ENCODE results near the gene ARID4B. TPM values are rescaled to one million over a fixed set of nuclear protein-coding genes. Genes with fewer than 3 reads are reported as not detected.

ARID4B gene
- total RNA-seq, 1 experiment from 2014 or later: 28.3 TPM

DNA sequence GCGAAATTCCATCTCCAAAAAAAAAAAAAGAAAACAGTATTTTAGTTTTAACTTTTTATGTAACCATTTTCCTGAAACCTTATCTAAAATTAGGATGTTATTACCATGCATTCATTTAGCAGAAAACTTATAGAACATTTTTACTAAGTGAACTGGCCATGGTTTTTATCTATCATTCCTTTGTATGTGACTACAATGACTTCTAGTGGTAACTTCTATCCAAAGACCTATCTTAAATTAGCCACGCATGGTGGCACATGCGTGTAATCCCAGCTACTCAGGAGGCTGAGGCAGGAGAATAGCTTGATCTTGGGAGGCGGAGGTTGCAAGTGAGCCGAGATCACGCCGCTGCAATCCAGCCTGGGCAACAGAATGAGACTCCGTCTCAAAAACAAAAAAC, 11.8 kb upstream of the ARID4B start:
- DNase-seq (ENCODE audit: low read depth, low spot score) (no peak), ATAC-seq (no peak)
- BruUV-seq (replicated peaks): no TSS peak
- H3K27me3 ChIP-seq (ENCODE audit: insufficient read depth, low read length): no peaks in the 10 kb centered on the region
- no peaks in the 10 kb centered on the region for H3K9me2 ChIP-seq (ENCODE audit: insufficient read depth)
- no peak overlapping the region for H3K9ac ChIP-seq (ENCODE audit: low read length)
- TF ChIP-seq SP1 (IDR thresholded peaks at IDR 0.05; ENCODE audit: low read depth): no peak
- RAD21 ChIA-PET (ENCODE audit: low non-redundant PET in 1 of 2, low total read pairs in 2 of 2, uncharacterized antibody in 2 of 2, unreplicated experiment in 2 of 2): no interaction called here
- no peak overlapping the region for H3K4me2 ChIP-seq (ENCODE audit: low read length)
- intact Hi-C loops (cut with micrococcal nuclease): no loop called here
- H3K4me3 ChIP-seq (replicated peaks in 1 of 2; ENCODE audit: low read depth in 1 of 2, low read length in 2 of 2): no peak overlapping the region
- H2AFZ ChIP-seq (ENCODE audit: low read depth, low read length, poor library complexity, severe bottlenecking): no peak overlapping the region
- CTCF ChIA-PET: no interaction called here
- no peak overlapping the region for H3K27ac ChIP-seq (ENCODE audit: low read depth, low read length)
- peaks cover 0 to 8% of the 10 kb centered on the region in 2 experiments; a peak in 2 of 4 replicates for H3K36me3 ChIP-seq (ENCODE audit: control insufficient read depth in 1 of 2, insufficient read depth in 2 of 2, low read length in 2 of 2)
- H3K79me2 ChIP-seq (ENCODE audit: insufficient read depth, low read length): peaks cover 6% of the 10 kb centered on the region; the same call in 1 of the 2 replicates
- H3K9me3 ChIP-seq (ENCODE audit: control insufficient read depth in 1 of 2, insufficient read depth in 1 of 2, low read depth in 1 of 2, low read length in 2 of 2): no peaks in the 10 kb centered on the region
- POLR2A ChIA-PET: no interaction called here
- no peaks in the 10 kb centered on the region for H3K4me1 ChIP-seq (ENCODE audit: control insufficient read depth in 1 of 2, insufficient read depth in 2 of 2, low read length in 2 of 2)
- no peaks in the 10 kb centered on the region for H4K20me1 ChIP-seq (ENCODE audit: insufficient read depth)

DNA sequence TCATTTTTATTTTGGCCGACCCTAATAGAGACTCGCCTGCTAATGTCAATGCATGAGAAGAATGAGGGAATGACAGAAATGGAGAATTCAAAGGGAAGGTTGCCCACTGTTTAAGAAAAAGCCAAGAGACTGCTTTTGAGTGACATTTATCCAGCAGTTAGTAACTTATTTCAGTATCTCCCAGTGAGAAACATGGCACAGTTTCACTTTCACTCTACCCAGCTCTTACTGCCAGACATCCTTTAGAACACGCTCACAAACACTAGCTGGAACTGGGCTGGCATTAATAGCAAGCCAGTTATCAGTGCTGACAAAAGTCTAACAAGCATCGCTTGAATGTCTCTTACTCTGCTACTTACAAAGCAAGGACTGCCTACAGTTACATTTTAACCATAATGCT, 8.9 kb upstream of the ARID4B start:
- no peak overlapping the region for H2AFZ ChIP-seq (ENCODE audit: low read depth, low read length, poor library complexity, severe bottlenecking)
- peaks cover 0 to 5% of the 10 kb centered on the region in 2 experiments; a peak in 2 of 4 replicates for H3K36me3 ChIP-seq (ENCODE audit: control insufficient read depth in 1 of 2, insufficient read depth in 2 of 2, low read length in 2 of 2)
- ChIA-PET POLR2A (no interaction called here), CTCF (interaction anchor here (0.5 kb wide), 1 partner anchor 351 kb away, joined by 3 read pairs; no protein-coding TSS in a partner anchor), RAD21 (ENCODE audit: low non-redundant PET in 1 of 2, low total read pairs in 2 of 2, uncharacterized antibody in 2 of 2, unreplicated experiment in 2 of 2) (no interaction called here)
- peaks cover 32% of the 10 kb centered on the region for H3K79me2 ChIP-seq (ENCODE audit: insufficient read depth, low read length)
- H3K9me3 ChIP-seq (ENCODE audit: control insufficient read depth in 1 of 2, insufficient read depth in 1 of 2, low read depth in 1 of 2, low read length in 2 of 2): no peaks in the 10 kb centered on the region
- H3K9ac ChIP-seq (ENCODE audit: low read length): no peak overlapping the region
- H3K27ac ChIP-seq (ENCODE audit: low read depth, low read length): no peak overlapping the region
- no peaks in the 10 kb centered on the region for H3K4me1 ChIP-seq (ENCODE audit: control insufficient read depth in 1 of 2, insufficient read depth in 2 of 2, low read length in 2 of 2)
- no peaks in the 10 kb centered on the region for H4K20me1 ChIP-seq (ENCODE audit: insufficient read depth)
- ATAC-seq: no peak
- no peaks in the 10 kb centered on the region for H3K27me3 ChIP-seq (ENCODE audit: insufficient read depth, low read length)
- H3K4me2 ChIP-seq (ENCODE audit: low read length): no peak overlapping the region
- TF ChIP-seq JUND (IDR thresholded peaks at IDR 0.05) (no peak), SIN3A (IDR thresholded peaks at IDR 0.05; ENCODE audit: low read depth) (no peak), POLR2A (IDR thresholded peaks at IDR 0.05; ENCODE audit: borderline replicate concordance, extremely low read depth, insufficient read depth, insufficient read length) (no peak), TCF7L2 (IDR thresholded peaks at IDR 0.05; ENCODE audit: borderline replicate concordance, extremely low read depth, insufficient read depth, insufficient read length) (no peak), SRF (IDR thresholded peaks at IDR 0.05; ENCODE audit: low read depth) (no peak), EZH2 (IDR thresholded peaks at IDR 0.05) (no peak), ZNF274 (IDR thresholded peaks at IDR 0.05; ENCODE audit: low read depth, low read length) (no peak), FOSL1 (IDR thresholded peaks at IDR 0.05; ENCODE audit: low read depth) (no peak), CEBPB (IDR thresholded peaks at IDR 0.05; ENCODE audit: low read depth) (no peak), EZH2phosphoT487 (IDR thresholded peaks at IDR 0.05; ENCODE audit: borderline replicate concordance) (no peak), CBX3 (IDR thresholded peaks at IDR 0.05; ENCODE audit: low read depth) (no peak), YY1 (IDR thresholded peaks at IDR 0.05; ENCODE audit: extremely low read depth, insufficient replicate concordance, low read depth, low read length) (no peak)
- TF ChIP-seq, protein P1, sequence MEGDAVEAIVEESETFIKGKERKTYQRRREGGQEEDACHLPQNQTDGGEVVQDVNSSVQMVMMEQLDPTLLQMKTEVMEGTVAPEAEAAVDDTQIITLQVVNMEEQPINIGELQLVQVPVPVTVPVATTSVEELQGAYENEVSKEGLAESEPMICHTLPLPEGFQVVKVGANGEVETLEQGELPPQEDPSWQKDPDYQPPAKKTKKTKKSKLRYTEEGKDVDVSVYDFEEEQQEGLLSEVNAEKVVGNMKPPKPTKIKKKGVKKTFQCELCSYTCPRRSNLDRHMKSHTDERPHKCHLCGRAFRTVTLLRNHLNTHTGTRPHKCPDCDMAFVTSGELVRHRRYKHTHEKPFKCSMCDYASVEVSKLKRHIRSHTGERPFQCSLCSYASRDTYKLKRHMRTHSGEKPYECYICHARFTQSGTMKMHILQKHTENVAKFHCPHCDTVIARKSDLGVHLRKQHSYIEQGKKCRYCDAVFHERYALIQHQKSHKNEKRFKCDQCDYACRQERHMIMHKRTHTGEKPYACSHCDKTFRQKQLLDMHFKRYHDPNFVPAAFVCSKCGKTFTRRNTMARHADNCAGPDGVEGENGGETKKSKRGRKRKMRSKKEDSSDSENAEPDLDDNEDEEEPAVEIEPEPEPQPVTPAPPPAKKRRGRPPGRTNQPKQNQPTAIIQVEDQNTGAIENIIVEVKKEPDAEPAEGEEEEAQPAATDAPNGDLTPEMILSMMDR (IDR thresholded peaks at IDR 0.05 in 2 of 3, conservative IDR thresholded peaks at IDR 0.05 in 1 of 3; ENCODE audit: borderline replicate concordance in 1 of 3, insufficient read depth in 1 of 3, low read depth in 2 of 3, low read length in 2 of 3): no peak
- TF ChIP-seq, protein P2, sequence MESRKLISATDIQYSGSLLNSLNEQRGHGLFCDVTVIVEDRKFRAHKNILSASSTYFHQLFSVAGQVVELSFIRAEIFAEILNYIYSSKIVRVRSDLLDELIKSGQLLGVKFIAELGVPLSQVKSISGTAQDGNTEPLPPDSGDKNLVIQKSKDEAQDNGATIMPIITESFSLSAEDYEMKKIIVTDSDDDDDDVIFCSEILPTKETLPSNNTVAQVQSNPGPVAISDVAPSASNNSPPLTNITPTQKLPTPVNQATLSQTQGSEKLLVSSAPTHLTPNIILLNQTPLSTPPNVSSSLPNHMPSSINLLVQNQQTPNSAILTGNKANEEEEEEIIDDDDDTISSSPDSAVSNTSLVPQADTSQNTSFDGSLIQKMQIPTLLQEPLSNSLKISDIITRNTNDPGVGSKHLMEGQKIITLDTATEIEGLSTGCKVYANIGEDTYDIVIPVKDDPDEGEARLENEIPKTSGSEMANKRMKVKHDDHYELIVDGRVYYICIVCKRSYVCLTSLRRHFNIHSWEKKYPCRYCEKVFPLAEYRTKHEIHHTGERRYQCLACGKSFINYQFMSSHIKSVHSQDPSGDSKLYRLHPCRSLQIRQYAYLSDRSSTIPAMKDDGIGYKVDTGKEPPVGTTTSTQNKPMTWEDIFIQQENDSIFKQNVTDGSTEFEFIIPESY (IDR thresholded peaks at IDR 0.05; ENCODE audit: extremely low read depth, insufficient replicate concordance, low read length): no peak
- H3K9me2 ChIP-seq (ENCODE audit: insufficient read depth): no peaks in the 10 kb centered on the region
- no peak for DNase-seq (ENCODE audit: low read depth, low spot score)
- BruUV-seq (replicated peaks): no TSS peak
- H3K4me3 ChIP-seq (replicated peaks in 1 of 2; ENCODE audit: low read depth in 1 of 2, low read length in 2 of 2): no peak overlapping the region
- intact Hi-C loops (cut with micrococcal nuclease): no loop called here
